Pulmonary artery endothelial cell (primary cell): Measurements from ENCODE around the gene DHRS7B. TPM values are rescaled to one million over a fixed set of nuclear protein-coding genes. Genes with fewer than 3 reads are reported as not detected.

Experiments
- DNase-seq: peaks from one replicate; pipeline ENCODE4 v3.0.0-alpha.2; 2011; ENCODE audit warnings: low read depth, low spot score
- total RNA-seq: library from RNA; depleted of rRNA; stranded (reverse); fragments of >200 nt; gene quantifications from 2 replicates; pipeline ENCODE4 v1.2.3, GENCODE V29; 2014

The DHRS7B gene
- total RNA-seq, 1 donor from 2014 or later = 12.5 TPM

GRCh38 chr17:21149621-21150020 lies 22.9 kb downstream of the DHRS7B start:
- no peak for DNase-seq

GRCh38 chr17:21152731-21153130 lies 26.0 kb downstream of the DHRS7B start:
- DNase-seq = no peak

GRCh38 chr17:21157586-21158370 lies 31.0 kb downstream of the DHRS7B start:
- DNase-seq = no peak

- no peak for DNase-seq
Measured at GRCh38 chr17:21160401-21160800, 33.6 kb downstream of the DHRS7B start.

GRCh38 chr17:21161498-21162393 lies 35.0 kb downstream of the DHRS7B start:
- no peak for DNase-seq

GRCh38 chr17:21162394-21162775 lies 35.6 kb downstream of the DHRS7B start:
- DNase-seq = no peak

GRCh38 chr17:21163101-21163500 lies 36.3 kb downstream of the DHRS7B start:
- no peak for DNase-seq

GRCh38 chr17:21164216-21164615 lies 37.5 kb downstream of the DHRS7B start:
- DNase-seq = no peak

GRCh38 chr17:21164620-21165019 lies 37.9 kb downstream of the DHRS7B start:
- DNase-seq = no peak

GRCh38 chr17:21165922-21166594 lies 39.3 kb downstream of the DHRS7B start:
- DNase-seq = no peak

GRCh38 chr17:21166595-21167210 lies 39.9 kb downstream of the DHRS7B start:
- no peak for DNase-seq

GRCh38 chr17:21167303-21167702 lies 40.5 kb downstream of the DHRS7B start:
- no peak for DNase-seq

- no peak for DNase-seq
Measured at GRCh38 chr17:21168555-21168865, 41.7 kb downstream of the DHRS7B start.

GRCh38 chr17:21169496-21169895 lies 42.7 kb downstream of the DHRS7B start:
- no peak for DNase-seq

GRCh38 chr17:21170809-21171208 lies 44.0 kb downstream of the DHRS7B start:
- DNase-seq = no peak

- no peak for DNase-seq
Measured at GRCh38 chr17:21171309-21171922, 44.7 kb downstream of the DHRS7B start.

GRCh38 chr17:21171970-21172510 lies 45.3 kb downstream of the DHRS7B start:
- no peak for DNase-seq

- DNase-seq = no peak
Measured at GRCh38 chr17:21172846-21173245, 46.1 kb downstream of the DHRS7B start.

GRCh38 chr17:21173543-21173942 lies 46.8 kb downstream of the DHRS7B start:
- no peak for DNase-seq

- no peak for DNase-seq
Measured at GRCh38 chr17:21174186-21174585, 47.4 kb downstream of the DHRS7B start.

GRCh38 chr17:21174713-21175112 lies 47.9 kb downstream of the DHRS7B start:
- DNase-seq = no peak
